HL-60 (cell line): ENCODE measurements around the gene PEX10.

Experiments used
- DNase-seq, 2 experiments: peaks; one replicate each; pipeline ENCODE4 v3.0.0-alpha.2; 2010 to 2020; ENCODE audit warnings: low read depth in 1 of 2, low spot score in 1 of 2
- H3K27ac ChIP-seq: fragments of 250-450 bp; sonication (Bioruptor Pico); replicated peaks from 2 replicates; pipeline ENCODE4 v1.5.1; 2020; ENCODE audit warnings: mild to moderate bottlenecking, moderate library complexity
- H3K27me3 ChIP-seq: fragments of 250-450 bp; sonication (Bioruptor Pico); 2 replicates; pipeline ENCODE4 v1.5.1; 2021; ENCODE audit warnings: mild to moderate bottlenecking, moderate library complexity; ENCODE audit not compliant: insufficient read depth, poor library complexity, severe bottlenecking
- H3K4me3 ChIP-seq: replicated peaks from 2 replicates; pipeline ENCODE4 v1.5.1; 2011; ENCODE audit warnings: mild to moderate bottlenecking, control low read depth, low read length; ENCODE audit not compliant: insufficient read depth
- CTCF ChIP-seq: IDR thresholded peaks from one replicate; pipeline ENCODE4 v1.5.1; 2011; ENCODE audit warnings: low read length, control low read depth, inconsistent platforms; ENCODE audit not compliant: insufficient read depth
- GABPA ChIP-seq: IDR thresholded peaks from 2 replicates; pipeline ENCODE4 v1.6.1; 2012; ENCODE audit warnings: low read depth
- POLR2AphosphoS5 ChIP-seq: IDR thresholded peaks from 2 replicates; pipeline ENCODE4 v1.6.1; 2012; ENCODE audit warnings: low read depth
- REST ChIP-seq: IDR thresholded peaks from 2 replicates; pipeline ENCODE4 v1.6.1; 2012; ENCODE audit warnings: low read depth; ENCODE audit not compliant: insufficient replicate concordance
- SPI1 ChIP-seq: IDR thresholded peaks from 2 replicates; pipeline ENCODE4 v1.6.1; 2012; ENCODE audit warnings: low read depth, mild to moderate bottlenecking, borderline replicate concordance

Gene PEX10

GRCh38 chr1:2363847-2364513 is 48.4 kb downstream of the PEX10 start:
- no peak overlapping the region for H3K27ac ChIP-seq
- TF ChIP-seq GABPA (no peak), POLR2AphosphoS5 (no peak), SPI1 (no peak), CTCF (no peak), REST (no peak)
- DNase-seq: no peak
- no peak overlapping the region for H3K4me3 ChIP-seq
- H3K27me3 ChIP-seq: no peaks in the 10 kb centered on the region

- TF ChIP-seq CTCF (no peak), GABPA (no peak)
- H3K27me3 ChIP-seq: no peaks in the 10 kb centered on the region
- DNase-seq: no peak
- no peak overlapping the region for H3K4me3 ChIP-seq
- no peak overlapping the region for H3K27ac ChIP-seq
Measured at GRCh38 chr1:2360588-2361364, 51.6 kb downstream of the PEX10 start.

GRCh38 chr1:2358651-2359640 is 53.4 kb downstream of the PEX10 start:
- TF ChIP-seq REST (no peak), CTCF (no peak), SPI1 (no peak), GABPA (no peak), POLR2AphosphoS5 (no peak)
- Histone ChIP-seq H3K27ac (no peak overlapping the region), H3K4me3 (no peak overlapping the region), H3K27me3 (no peaks in the 10 kb centered on the region)
- no peak for DNase-seq
